Suprapubic skin (tissue), 4 donors: ENCODE results near the gene S100A7A. TPM values are rescaled to one million over a fixed set of nuclear protein-coding genes. Genes with fewer than 3 reads are reported as not detected.

Source experiments
- DNase-seq, 2 donors: peaks; one replicate each; pipeline ENCODE4 v3.0.0-alpha.2; 2019; ENCODE audit warnings: low spot score in 2 of 2
- H3K27ac ChIP-seq: fragments of 200-600 bp; sonication (generic); one replicate; pipeline ENCODE4 v1.5.1; 2019
- H3K27me3 ChIP-seq: fragments of 200-600 bp; sonication (generic); one replicate; pipeline ENCODE4 v1.5.1; 2019
- H3K36me3 ChIP-seq: fragments of 200-600 bp; sonication (generic); one replicate; pipeline ENCODE4 v1.5.1; 2019
- H3K4me1 ChIP-seq: fragments of 200-600 bp; sonication (generic); one replicate; pipeline ENCODE4 v1.5.1; 2019
- H3K4me3 ChIP-seq: fragments of 200-600 bp; sonication (generic); one replicate; pipeline ENCODE4 v1.5.1; 2019; ENCODE audit warnings: mild to moderate bottlenecking
- H3K9me3 ChIP-seq: fragments of 200-600 bp; sonication (generic); one replicate; pipeline ENCODE4 v1.5.1; 2019
- CTCF ChIP-seq, 2 donors: fragments of 200-600 bp in 1 of 2; fragments of 450-650 bp in 1 of 2; sonication (generic) in 1 of 2; IDR thresholded peaks; one replicate each; pipeline ENCODE4 v1.5.1; 2016 to 2019; ENCODE audit warnings: antibody characterized with exemption in 2 of 2, mild to moderate bottlenecking in 1 of 2, moderate library complexity in 1 of 2
- EP300 ChIP-seq: sonication (generic); formaldehyde crosslinking; IDR thresholded peaks from one replicate; pipeline ENCODE4 v1.6.1; 2017; ENCODE audit warnings: antibody characterized with exemption
- POLR2A ChIP-seq, 2 donors: fragments of 450-650 bp; IDR thresholded peaks; one replicate each; pipeline ENCODE4 v1.6.1; 2017; ENCODE audit warnings: antibody characterized with exemption in 2 of 2, mild to moderate bottlenecking in 2 of 2, moderate library complexity in 2 of 2
- POLR2AphosphoS5 ChIP-seq, 3 donors: sonication (generic); formaldehyde crosslinking; IDR thresholded peaks; one replicate each; pipeline ENCODE4 v1.6.1; 2017; ENCODE audit warnings: antibody characterized with exemption in 3 of 3
- WGBS: methylation state at CpG from one replicate; pipeline ENCODE4 v1.1.5; 2018; 5-methylcytosine and 5-hydroxymethylcytosine counted together
- total RNA-seq, 4 donors: library from RNA; depleted of rRNA; stranded (reverse); fragments of >200 nt; gene quantifications; one replicate each; pipeline ENCODE4 v1.1.0, GENCODE V29; 2016

The S100A7A gene
- total RNA-seq = under 1 TPM in 1 of 4 donors, not detected in 3; 0.10 TPM

GRCh38 chr1:153415850-153416570, at the start of gene S100A7A:
TSS of gene S100A7A (plus strand) at chr1:153416520. CDS start at chr1:153418083, 1,563 bp downstream.
- Histone ChIP-seq H3K27ac (no peak within 1 kb of the TSS), H3K27me3 (peaks cover 7% of the 10 kb centered on the region), H3K9me3 (no peaks in the 10 kb centered on the region), H3K36me3 (no peaks in the 10 kb centered on the region), H3K4me1 (no peaks in the 10 kb centered on the region), H3K4me3 (no peak within 1 kb of the TSS)
- no peak for DNase-seq
- WGBS = 55% methylated on average over 6 of the region's 6 CpGs
- TF ChIP-seq CTCF (IDR thresholded peaks at IDR 0.05) (no peak), POLR2A (IDR thresholded peaks at IDR 0.05) (no peak), EP300 (no peak), POLR2AphosphoS5 (IDR thresholded peaks at IDR 0.05) (no peak)

GRCh38 chr1:153367090-153367489, 49.2 kb upstream of the S100A7A start:
- Histone ChIP-seq H3K4me3 (no peak overlapping the region), H3K36me3 (no peaks in the 10 kb centered on the region), H3K27me3 (no peaks in the 10 kb centered on the region), H3K27ac (no peak overlapping the region), H3K9me3 (no peaks in the 10 kb centered on the region), H3K4me1 (peaks cover 32% of the 10 kb centered on the region)
- no peak for DNase-seq
- WGBS = 75% methylated on average over 2 of the region's 2 CpGs
- TF ChIP-seq POLR2AphosphoS5 (IDR thresholded peaks at IDR 0.05) (no peak), EP300 (no peak), CTCF (IDR thresholded peaks at IDR 0.05) (no peak), POLR2A (IDR thresholded peaks at IDR 0.05) (no peak)

- no peak for TF ChIP-seq CTCF (IDR thresholded peaks at IDR 0.05)
- TF ChIP-seq POLR2AphosphoS5 (IDR thresholded peaks at IDR 0.05) = no peak
- TF ChIP-seq POLR2A (IDR thresholded peaks at IDR 0.05) = no peak
- TF ChIP-seq EP300 = no peak
- DNase-seq = no peak
- H3K4me3 ChIP-seq = no peak overlapping the region
- no peak overlapping the region for H3K27ac ChIP-seq
- peaks cover 25% of the 10 kb centered on the region for H3K4me1 ChIP-seq
- no peaks in the 10 kb centered on the region for H3K9me3 ChIP-seq
- no peaks in the 10 kb centered on the region for H3K36me3 ChIP-seq
- 79% methylated on average over 2 of the region's 2 CpGs for WGBS
- no peaks in the 10 kb centered on the region for H3K27me3 ChIP-seq
Measured at GRCh38 chr1:153368495-153368894, 47.8 kb upstream of the S100A7A start.

GRCh38 chr1:153370146-153370545, 46.2 kb upstream of the S100A7A start:
- WGBS = 90% methylated on average over 3 of the region's 3 CpGs
- H3K9me3 ChIP-seq = no peaks in the 10 kb centered on the region
- TF ChIP-seq POLR2AphosphoS5 (IDR thresholded peaks at IDR 0.05) (no peak), EP300 (no peak), POLR2A (IDR thresholded peaks at IDR 0.05) (no peak)
- H3K27ac ChIP-seq = no peak overlapping the region
- no peaks in the 10 kb centered on the region for H3K27me3 ChIP-seq
- H3K4me1 ChIP-seq = peaks cover 8% of the 10 kb centered on the region
- H3K36me3 ChIP-seq = no peaks in the 10 kb centered on the region
- DNase-seq = no peak
- H3K4me3 ChIP-seq = no peak overlapping the region

- H3K4me1 ChIP-seq = peaks cover 10% of the 10 kb centered on the region
- no peak overlapping the region for H3K27ac ChIP-seq
- H3K36me3 ChIP-seq = no peaks in the 10 kb centered on the region
Measured at GRCh38 chr1:153371231-153371630, 45.1 kb upstream of the S100A7A start.

More at GRCh38 chr1:153371231-153371630, 45.1 kb upstream of the S100A7A start:
- Histone ChIP-seq H3K9me3 (no peaks in the 10 kb centered on the region), H3K27me3 (no peaks in the 10 kb centered on the region), H3K4me3 (no peak overlapping the region)
- 92% methylated on average over 1 of the region's 1 CpG for WGBS
- no peak for TF ChIP-seq POLR2AphosphoS5 (IDR thresholded peaks at IDR 0.05)
- no peak for TF ChIP-seq EP300
- TF ChIP-seq CTCF (IDR thresholded peaks at IDR 0.05) = no peak
- no peak for TF ChIP-seq POLR2A (IDR thresholded peaks at IDR 0.05)
- no peak for DNase-seq
